T-helper 1 cell (primary cell): ENCODE results near the gene TTC7B.
"Not testable (repeated sequence)": the region's sequence is repeated elsewhere in the genome, so short reads cannot be mapped to it uniquely, and the experiment has no call there.

Source experiments
- DNase-seq, 5 donors: peaks; one replicate each; pipeline ENCODE4 v3.0.0-alpha.2; 2012 to 2020

TTC7B gene

GRCh38 chr14:90830931-90831701 lies 14.9 kb upstream of the TTC7B start:
- DNase-seq: no peak

- DNase-seq: no peak
These were observed 13.4 kb upstream of the TTC7B start for GRCh38 chr14:90829677-90830076.

- peak in 1 of 5 donors; percentile 82 for DNase-seq
These were observed 12.6 kb upstream of the TTC7B start for GRCh38 chr14:90828642-90829487.

- peak; percentile 81 to 91 (median 88) for DNase-seq
These were observed 11.8 kb upstream of the TTC7B start for GRCh38 chr14:90827919-90828610.

GRCh38 chr14:90823542-90823941 lies 7.3 kb upstream of the TTC7B start:
- DNase-seq: not testable (repeated sequence)

- peak in 4 of 5 donors; percentile 32 to 73 (median 46) for DNase-seq
These were observed 4.7 kb upstream of the TTC7B start for GRCh38 chr14:90820958-90821357.

GRCh38 chr14:90819734-90820393 lies 3.6 kb upstream of the TTC7B start:
- DNase-seq: no peak

- no peak for DNase-seq
These were observed 2.5 kb upstream of the TTC7B start for GRCh38 chr14:90818715-90819114.

GRCh38 chr14:90816681-90817436 lies 629 bp upstream of the TTC7B start:
- no peak for DNase-seq

GRCh38 chr14:90815572-90815821 lies 733 bp downstream of the TTC7B start:
- DNase-seq: no peak

GRCh38 chr14:90814806-90815571 lies 1.2 kb downstream of the TTC7B start:
- no peak for DNase-seq

GRCh38 chr14:90813442-90813841 lies 2.8 kb downstream of the TTC7B start:
- no peak for DNase-seq

GRCh38 chr14:90812109-90812508 lies 4.1 kb downstream of the TTC7B start:
- DNase-seq: no peak

GRCh38 chr14:90811641-90812040 lies 4.6 kb downstream of the TTC7B start:
- DNase-seq: no peak

GRCh38 chr14:90810806-90811205 lies 5.4 kb downstream of the TTC7B start:
- DNase-seq: no peak

- no peak for DNase-seq
These were observed 6.5 kb downstream of the TTC7B start for GRCh38 chr14:90809530-90810312.

- DNase-seq: no peak
These were observed 7.3 kb downstream of the TTC7B start for GRCh38 chr14:90808759-90809529.

- DNase-seq: no peak
These were observed 9.2 kb downstream of the TTC7B start for GRCh38 chr14:90807060-90807459.

- no peak for DNase-seq
These were observed 10.3 kb downstream of the TTC7B start for GRCh38 chr14:90805662-90806540.
